Measurements from ENCODE around the gene NRG3. TPM values are rescaled to one million over a fixed set of nuclear protein-coding genes. Genes with fewer than 3 reads are reported as not detected.

The NRG3 gene
- total and polyA plus RNA-seq, 2 of the 8 experiments (the other 6 are each of a cell fraction or from before 2014, with no cell fraction given): 4.2 to 5.0 TPM

DNA sequence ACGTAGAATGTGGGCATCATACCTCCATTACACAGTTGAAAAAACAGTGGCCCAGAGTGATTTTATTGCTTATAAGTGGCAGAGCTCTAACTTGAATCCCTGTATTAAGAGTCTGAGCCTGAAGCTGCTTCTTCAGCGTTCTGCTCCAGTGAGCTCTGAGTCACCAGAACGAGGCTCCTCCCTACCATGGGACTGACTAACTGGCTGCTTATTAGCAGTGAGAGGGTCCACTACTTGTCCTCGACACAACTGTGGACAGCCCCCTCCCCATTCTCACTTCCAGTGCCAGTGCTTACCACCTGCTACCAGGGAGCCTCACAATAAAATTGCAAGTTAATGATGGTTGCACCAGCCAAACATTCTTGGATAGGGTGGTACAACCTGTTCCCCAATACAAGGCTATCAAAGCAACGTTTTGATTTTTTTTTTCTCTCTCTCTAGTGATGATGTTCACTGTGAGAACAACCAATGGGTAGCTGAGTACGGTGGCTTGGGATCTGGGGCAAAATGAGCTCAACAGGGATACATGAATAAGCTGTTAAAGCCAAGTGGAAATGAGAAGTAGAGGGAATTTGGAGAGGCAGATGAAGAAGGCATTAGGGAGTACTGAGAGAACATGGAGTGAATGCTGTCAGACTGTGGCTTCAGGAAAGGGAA lies 2.7 kb upstream of the NRG3 start (continued):
- TF ChIP-seq RXRA (IDR thresholded peaks at IDR 0.05; ENCODE audit: insufficient read depth, low read depth, low read length): no peak
- TF ChIP-seq, protein P1, sequence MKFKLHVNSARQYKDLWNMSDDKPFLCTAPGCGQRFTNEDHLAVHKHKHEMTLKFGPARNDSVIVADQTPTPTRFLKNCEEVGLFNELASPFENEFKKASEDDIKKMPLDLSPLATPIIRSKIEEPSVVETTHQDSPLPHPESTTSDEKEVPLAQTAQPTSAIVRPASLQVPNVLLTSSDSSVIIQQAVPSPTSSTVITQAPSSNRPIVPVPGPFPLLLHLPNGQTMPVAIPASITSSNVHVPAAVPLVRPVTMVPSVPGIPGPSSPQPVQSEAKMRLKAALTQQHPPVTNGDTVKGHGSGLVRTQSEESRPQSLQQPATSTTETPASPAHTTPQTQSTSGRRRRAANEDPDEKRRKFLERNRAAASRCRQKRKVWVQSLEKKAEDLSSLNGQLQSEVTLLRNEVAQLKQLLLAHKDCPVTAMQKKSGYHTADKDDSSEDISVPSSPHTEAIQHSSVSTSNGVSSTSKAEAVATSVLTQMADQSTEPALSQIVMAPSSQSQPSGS (IDR thresholded peaks at IDR 0.05; ENCODE audit: low read length): no peak
- TF ChIP-seq RFX5 (IDR thresholded peaks at IDR 0.05; ENCODE audit: borderline replicate concordance, low read depth, low read length): no peak
- TF ChIP-seq NRF1 (IDR thresholded peaks at IDR 0.05; ENCODE audit: low read depth, low read length): no peak
